SK-N-SH treated with all-trans-retinoic acid at 6 μM for 48 hours (cell line): Measurements from ENCODE around the gene PIK3R6.

Experiments used
- ARNTL ChIP-seq: fragments of 450-650 bp; formaldehyde crosslinking; IDR thresholded peaks from 2 replicates; pipeline ENCODE4 v1.5.0; 2020; ENCODE audit warnings: low read depth, mild to moderate bottlenecking, moderate library complexity, borderline replicate concordance
- CREB5 ChIP-seq: fragments of 250-450 bp; sonication (Bioruptor Pico); IDR thresholded peaks from 2 replicates; pipeline ENCODE4 v1.5.1; 2020; ENCODE audit warnings: low read depth, mild to moderate bottlenecking, moderate library complexity
- CSDC2 ChIP-seq: fragments of 250-450 bp; sonication (Bioruptor Pico); IDR thresholded peaks from 2 replicates; pipeline ENCODE4 v1.5.0; 2020; ENCODE audit warnings: mild to moderate bottlenecking, moderate library complexity
- CSRNP3 ChIP-seq: fragments of 250-450 bp; sonication (Bioruptor Pico); IDR thresholded peaks from 2 replicates; pipeline ENCODE4 v1.5.1; 2021; ENCODE audit warnings: mild to moderate bottlenecking, moderate library complexity
- ESRRG ChIP-seq: fragments of 250-450 bp; sonication (Bioruptor Pico); IDR thresholded peaks from 2 replicates; pipeline ENCODE4 v1.6.1; 2021; ENCODE audit warnings: mild to moderate bottlenecking
- OSR1 ChIP-seq: fragments of 250-450 bp; sonication (Bioruptor Pico); IDR thresholded peaks from 2 replicates; pipeline ENCODE4 v1.8.0; 2022; ENCODE audit warnings: moderate library complexity, mild to moderate bottlenecking, inconsistent platforms
- POU6F1 ChIP-seq: fragments of 250-450 bp; sonication (Bioruptor Pico); IDR thresholded peaks from 2 replicates; pipeline ENCODE4 v1.8.0; 2021; ENCODE audit warnings: low read depth, mild to moderate bottlenecking, moderate library complexity, borderline replicate concordance
- SNAI2 ChIP-seq: fragments of 250-450 bp; sonication (Bioruptor Pico); IDR thresholded peaks from 2 replicates; pipeline ENCODE4 v1.5.0; 2020; ENCODE audit warnings: mild to moderate bottlenecking, moderate library complexity
- TOX ChIP-seq: fragments of 250-450 bp; sonication (Bioruptor Pico); IDR thresholded peaks from 2 replicates; pipeline ENCODE4 v1.8.0; 2021; ENCODE audit warnings: mild to moderate bottlenecking, moderate library complexity, borderline replicate concordance
- TSHZ2 ChIP-seq: fragments of 250-450 bp; sonication (Bioruptor Pico); IDR thresholded peaks from 2 replicates; pipeline ENCODE4 v1.5.0; 2020; ENCODE audit warnings: mild to moderate bottlenecking, moderate library complexity
- ZC3H10 ChIP-seq: fragments of 250-450 bp; sonication (Bioruptor Pico); IDR thresholded peaks from 2 replicates; pipeline ENCODE4 v1.5.1; 2021; ENCODE audit warnings: mild to moderate bottlenecking, moderate library complexity
- ZNF565 ChIP-seq: fragments of 450-650 bp; formaldehyde crosslinking; conservative IDR thresholded peaks from 2 replicates; pipeline ENCODE4 v1.5.0; 2020; ENCODE audit warnings: low read depth, mild to moderate bottlenecking, moderate library complexity
- ZNF8 ChIP-seq: fragments of 450-650 bp; formaldehyde crosslinking; IDR thresholded peaks from 2 replicates; pipeline ENCODE4 v1.5.0; 2020; ENCODE audit warnings: mild to moderate bottlenecking, moderate library complexity
- TF ChIP-seq, protein P1 (sequence below): fragments of 250-450 bp; sonication (Bioruptor Pico); IDR thresholded peaks from 2 replicates; pipeline ENCODE4 v1.8.0; 2020; ENCODE audit warnings: mild to moderate bottlenecking, moderate library complexity, borderline replicate concordance

- TF ChIP-seq ESRRG (CRISPR knock-in tag), result no peak
- TF ChIP-seq TOX (CRISPR knock-in tag), result no peak
- no peak for TF ChIP-seq ARNTL (CRISPR knock-in tag)
- TF ChIP-seq CSRNP3 (CRISPR knock-in tag), result no peak
- TF ChIP-seq ZC3H10, result no peak
- no peak for TF ChIP-seq ZNF565
- no peak for TF ChIP-seq SNAI2 (CRISPR knock-in tag)
- TF ChIP-seq CREB5 (CRISPR knock-in tag), result no peak
- TF ChIP-seq ZNF8, result no peak
- TF ChIP-seq CSDC2 (CRISPR knock-in tag), result no peak
- TF ChIP-seq TSHZ2 (CRISPR knock-in tag), result no peak
- TF ChIP-seq OSR1, result no peak
- TF ChIP-seq POU6F1 (CRISPR knock-in tag), result no peak
- TF ChIP-seq, protein P1, sequence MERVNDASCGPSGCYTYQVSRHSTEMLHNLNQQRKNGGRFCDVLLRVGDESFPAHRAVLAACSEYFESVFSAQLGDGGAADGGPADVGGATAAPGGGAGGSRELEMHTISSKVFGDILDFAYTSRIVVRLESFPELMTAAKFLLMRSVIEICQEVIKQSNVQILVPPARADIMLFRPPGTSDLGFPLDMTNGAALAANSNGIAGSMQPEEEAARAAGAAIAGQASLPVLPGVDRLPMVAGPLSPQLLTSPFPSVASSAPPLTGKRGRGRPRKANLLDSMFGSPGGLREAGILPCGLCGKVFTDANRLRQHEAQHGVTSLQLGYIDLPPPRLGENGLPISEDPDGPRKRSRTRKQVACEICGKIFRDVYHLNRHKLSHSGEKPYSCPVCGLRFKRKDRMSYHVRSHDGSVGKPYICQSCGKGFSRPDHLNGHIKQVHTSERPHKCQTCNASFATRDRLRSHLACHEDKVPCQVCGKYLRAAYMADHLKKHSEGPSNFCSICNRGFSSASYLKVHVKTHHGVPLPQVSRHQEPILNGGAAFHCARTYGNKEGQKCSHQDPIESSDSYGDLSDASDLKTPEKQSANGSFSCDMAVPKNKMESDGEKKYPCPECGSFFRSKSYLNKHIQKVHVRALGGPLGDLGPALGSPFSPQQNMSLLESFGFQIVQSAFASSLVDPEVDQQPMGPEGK (CRISPR knock-in tag), result no peak
These were observed 61.1 kb downstream of the PIK3R6 start for GRCh38 chr17:8806253-8806925.
